H9 (cell line): ENCODE measurements around the gene RANBP9. TPM values are rescaled to one million over a fixed set of nuclear protein-coding genes. Genes with fewer than 3 reads are reported as not detected.
A peak's percentile ranks its signal among the peaks of the same experiment; 100 is the strongest.

ENCODE experiments used
- DNase-seq: peaks from one replicate; pipeline ENCODE4 v3.0.0-alpha.2; 2017
- H2AFZ ChIP-seq: one replicate; pipeline ENCODE4 v1.6.1; 2013; ENCODE audit warnings: mild to moderate bottlenecking, low read length, control low read depth, moderate library complexity
- H2AK5ac ChIP-seq: 2 replicates; pipeline ENCODE4 v1.6.1; 2013; ENCODE audit warnings: low read length, control low read depth, mixed read lengths; ENCODE audit not compliant: insufficient read length
- H2BK120ac ChIP-seq: one replicate; pipeline ENCODE4 v1.6.1; 2013; ENCODE audit warnings: low read depth, mild to moderate bottlenecking, low read length, control low read depth, inconsistent platforms; ENCODE audit not compliant: poor library complexity, severe bottlenecking
- H2BK12ac ChIP-seq: 2 replicates; pipeline ENCODE4 v1.6.1; 2013; ENCODE audit warnings: low read length, control low read depth, mixed read lengths, low read depth; ENCODE audit not compliant: insufficient read length
- H2BK15ac ChIP-seq: 2 replicates; pipeline ENCODE4 v1.6.1; 2013; ENCODE audit warnings: low read depth, low read length, control low read depth
- H2BK20ac ChIP-seq: one replicate; pipeline ENCODE4 v1.6.1; 2013; ENCODE audit warnings: low read depth, mild to moderate bottlenecking, low read length, control low read depth, inconsistent platforms; ENCODE audit not compliant: poor library complexity, severe bottlenecking
- H2BK5ac ChIP-seq: 2 replicates; pipeline ENCODE4 v1.6.1; 2013; ENCODE audit warnings: low read length, control low read depth, mixed read lengths; ENCODE audit not compliant: insufficient read length
- H3K14ac ChIP-seq: 2 replicates; pipeline ENCODE4 v1.6.1; 2013; ENCODE audit warnings: low read length, control low read depth; ENCODE audit not compliant: insufficient read depth
- H3K18ac ChIP-seq: 2 replicates; pipeline ENCODE4 v1.6.1; 2013; ENCODE audit warnings: low read depth, mild to moderate bottlenecking, mixed read lengths, low read length, control low read depth; ENCODE audit not compliant: insufficient read length
- H3K23ac ChIP-seq: 2 replicates; pipeline ENCODE4 v1.6.1; 2013; ENCODE audit warnings: low read length, control low read depth, mixed read lengths, low read depth; ENCODE audit not compliant: insufficient read length
- H3K23me2 ChIP-seq: 2 replicates; pipeline ENCODE4 v1.6.1; 2013; ENCODE audit warnings: low read depth, mild to moderate bottlenecking, mixed read lengths, low read length, control low read depth; ENCODE audit not compliant: insufficient read length, poor library complexity, severe bottlenecking
- H3K27ac ChIP-seq: 2 replicates; pipeline ENCODE4 v1.5.1; 2013; ENCODE audit warnings: low read length, control low read depth, mixed read lengths, low read depth; ENCODE audit not compliant: insufficient read length
- H3K27me3 ChIP-seq: 2 replicates; pipeline ENCODE4 v1.6.1; 2013; ENCODE audit warnings: low read length, control low read depth, inconsistent platforms; ENCODE audit not compliant: insufficient read depth
- H3K4ac ChIP-seq: 2 replicates; pipeline ENCODE4 v1.6.1; 2013; ENCODE audit warnings: low read depth, mild to moderate bottlenecking, control low read depth, inconsistent platforms, low read length, moderate library complexity
- H3K4me1 ChIP-seq: 2 replicates; pipeline ENCODE4 v1.6.1; 2013; ENCODE audit warnings: low read length, control low read depth, inconsistent platforms; ENCODE audit not compliant: insufficient read depth
- H3K4me2 ChIP-seq: 2 replicates; pipeline ENCODE4 v1.6.1; 2013; ENCODE audit warnings: low read length, control low read depth, mixed read lengths; ENCODE audit not compliant: insufficient read length, insufficient read depth
- H3K56ac ChIP-seq: 2 replicates; pipeline ENCODE4 v1.6.1; 2013; ENCODE audit warnings: low read depth, mild to moderate bottlenecking, mixed read lengths, low read length, control low read depth; ENCODE audit not compliant: insufficient read length
- H3K79me1 ChIP-seq: 2 replicates; pipeline ENCODE4 v1.6.1; 2013; ENCODE audit warnings: low read depth, mild to moderate bottlenecking, moderate library complexity, low read length, control low read depth, inconsistent platforms; ENCODE audit not compliant: insufficient read depth, poor library complexity, severe bottlenecking
- H3K79me2 ChIP-seq: 2 replicates; pipeline ENCODE4 v1.6.1; 2013; ENCODE audit warnings: low read length, control low read depth, inconsistent platforms; ENCODE audit not compliant: insufficient read depth
- H3K9ac ChIP-seq: 2 replicates; pipeline ENCODE4 v1.6.1; 2013; ENCODE audit warnings: low read length, control low read depth, mixed read lengths; ENCODE audit not compliant: insufficient read length; ENCODE audit errors: extremely low read depth
- H3K9me3 ChIP-seq: one replicate; pipeline ENCODE4 v1.6.1; 2013; ENCODE audit warnings: low read depth, low read length, inconsistent platforms; ENCODE audit not compliant: control insufficient read depth
- H3T11ph ChIP-seq: one replicate; pipeline ENCODE4 v1.6.1; 2013; ENCODE audit warnings: mild to moderate bottlenecking, low read length, control low read depth, inconsistent platforms
- H4K20me1 ChIP-seq: one replicate; pipeline ENCODE4 v1.6.1; 2013; ENCODE audit not compliant: control insufficient read depth, insufficient read length, insufficient read depth
- H4K5ac ChIP-seq: 2 replicates; pipeline ENCODE4 v1.6.1; 2013; ENCODE audit warnings: low read depth, mild to moderate bottlenecking, mixed read lengths, low read length, control low read depth; ENCODE audit not compliant: insufficient read length
- H4K8ac ChIP-seq: replicated peaks from 2 replicates; pipeline ENCODE4 v1.6.1; 2013; ENCODE audit warnings: low read length, control low read depth, mixed read lengths, low read depth; ENCODE audit not compliant: insufficient read length
- H4K91ac ChIP-seq: 2 replicates; pipeline ENCODE4 v1.6.1; 2013; ENCODE audit warnings: low read depth, mild to moderate bottlenecking, moderate library complexity, mixed read lengths, low read length, control low read depth; ENCODE audit not compliant: insufficient read length
- H3K27ac Mint-ChIP-seq, 3 experiments: 2 replicates in 2 of 3; 3 replicates in 1 of 3; pipeline ENCODE4 v1.8.0; 2020 to 2021; ENCODE audit warnings: mixed read lengths in 3 of 3, mild to moderate bottlenecking in 1 of 3, moderate library complexity in 1 of 3
- H3K27me3 Mint-ChIP-seq: 2 replicates; pipeline ENCODE4 v1.8.0; 2021; ENCODE audit warnings: low read depth, mild to moderate bottlenecking, moderate library complexity, mixed read lengths
- H3K36me3 Mint-ChIP-seq, 3 experiments: 2 replicates in 2 of 3; 3 replicates in 1 of 3; pipeline ENCODE4 v1.8.0; 2020 to 2021; ENCODE audit warnings: low read depth in 3 of 3, mixed read lengths in 3 of 3; ENCODE audit not compliant: insufficient read depth in 1 of 3
- H3K4me1 Mint-ChIP-seq, 2 experiments: 2 replicates each; pipeline ENCODE4 v1.8.0; 2020; ENCODE audit warnings: mixed read lengths in 2 of 2
- H3K4me3 Mint-ChIP-seq, 2 experiments: 2 replicates in 1 of 2; 3 replicates in 1 of 2; pipeline ENCODE4 v1.8.0; 2020 to 2021; ENCODE audit warnings: mild to moderate bottlenecking in 2 of 2, mixed read lengths in 2 of 2, moderate library complexity in 1 of 2
- H3K9me3 Mint-ChIP-seq, 2 experiments: 2 replicates in 1 of 2; 3 replicates in 1 of 2; pipeline ENCODE4 v1.8.0; 2020; ENCODE audit warnings: mild to moderate bottlenecking in 2 of 2, mixed read lengths in 2 of 2, moderate library complexity in 1 of 2
- WGBS: extraction: QIAGEN DNeasy Blood & Tissue Kit; methylation state at CpG from one replicate; pipeline ENCODE4 v1.1.7; 2013; ENCODE audit warnings: missing lambda C conversion rate, low lambda C conversion rate, mixed read lengths; ENCODE audit not compliant: insufficient read length; ENCODE audit errors: extremely low coverage; 5-methylcytosine and 5-hydroxymethylcytosine counted together
- total RNA-seq: library from RNA; stranded (reverse); gene quantifications from 2 replicates; pipeline ENCODE4 v1.2.1, GENCODE V29; 2021
- TF ChIP-seq, protein P1 (sequence below): fragments of 200-600 bp; sonication (generic); conservative IDR thresholded peaks from 3 replicates; pipeline ENCODE4 v1.8.0; 2021; ENCODE audit warnings: antibody characterized with exemption, mild to moderate bottlenecking

The RANBP9 gene
- total RNA-seq, 1 experiment from 2014 or later: 37.2 TPM

DNA sequence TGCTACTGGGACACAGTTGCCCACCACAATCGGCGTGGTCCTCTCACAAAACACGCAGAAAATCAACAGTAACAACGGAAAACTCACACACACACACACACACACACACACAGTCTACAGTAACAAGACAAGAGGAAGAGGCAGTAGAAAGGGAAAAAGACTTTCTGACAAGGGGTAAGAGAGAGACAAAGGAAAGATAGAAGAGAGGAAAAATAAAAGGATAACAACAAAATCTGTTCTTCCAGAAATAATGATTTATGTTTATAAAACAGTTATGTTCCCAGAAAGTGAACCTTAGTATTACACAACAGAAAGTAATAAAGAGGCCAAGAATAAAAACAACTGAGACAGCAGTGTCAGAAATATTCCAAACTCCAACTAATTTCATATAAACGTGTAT is 2.9 kb downstream of the RANBP9 start:
- H2BK20ac ChIP-seq: no peak overlapping the region
- no peak overlapping the region for H2AK5ac ChIP-seq
- TF ChIP-seq, protein P1, sequence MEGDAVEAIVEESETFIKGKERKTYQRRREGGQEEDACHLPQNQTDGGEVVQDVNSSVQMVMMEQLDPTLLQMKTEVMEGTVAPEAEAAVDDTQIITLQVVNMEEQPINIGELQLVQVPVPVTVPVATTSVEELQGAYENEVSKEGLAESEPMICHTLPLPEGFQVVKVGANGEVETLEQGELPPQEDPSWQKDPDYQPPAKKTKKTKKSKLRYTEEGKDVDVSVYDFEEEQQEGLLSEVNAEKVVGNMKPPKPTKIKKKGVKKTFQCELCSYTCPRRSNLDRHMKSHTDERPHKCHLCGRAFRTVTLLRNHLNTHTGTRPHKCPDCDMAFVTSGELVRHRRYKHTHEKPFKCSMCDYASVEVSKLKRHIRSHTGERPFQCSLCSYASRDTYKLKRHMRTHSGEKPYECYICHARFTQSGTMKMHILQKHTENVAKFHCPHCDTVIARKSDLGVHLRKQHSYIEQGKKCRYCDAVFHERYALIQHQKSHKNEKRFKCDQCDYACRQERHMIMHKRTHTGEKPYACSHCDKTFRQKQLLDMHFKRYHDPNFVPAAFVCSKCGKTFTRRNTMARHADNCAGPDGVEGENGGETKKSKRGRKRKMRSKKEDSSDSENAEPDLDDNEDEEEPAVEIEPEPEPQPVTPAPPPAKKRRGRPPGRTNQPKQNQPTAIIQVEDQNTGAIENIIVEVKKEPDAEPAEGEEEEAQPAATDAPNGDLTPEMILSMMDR: no peak
- Mint-ChIP-seq H3K27ac (peak overlapping the region in 1 of 3 experiments; percentile 81; a peak in 2 of 7 replicates), H3K36me3 (peaks cover 2 to 5% (median 2%) of the 10 kb centered on the region in 3 experiments; a peak in 1 of 7 replicates), H3K27me3 (no peaks in the 10 kb centered on the region), H3K4me1 (peaks cover 32 to 33% of the 10 kb centered on the region in 2 experiments), H3K9me3 (no peaks in the 10 kb centered on the region; a peak in 1 of 5 replicates), H3K4me3 (peak overlapping the region; percentile 81 to 95)
- H3T11ph ChIP-seq: no peak overlapping the region
- no CpG with 5 or more reads among the region's 5 CpGs for WGBS
- H3K56ac ChIP-seq: no peak overlapping the region
- H2BK5ac ChIP-seq: no peak overlapping the region
- H4K5ac ChIP-seq: no peak overlapping the region
- H3K14ac ChIP-seq: no peak overlapping the region
- H3K23ac ChIP-seq: no peak overlapping the region
- peaks cover 6% of the 10 kb centered on the region for H3K79me1 ChIP-seq
- no peak overlapping the region for H3K4ac ChIP-seq
- DNase-seq: no peak
- no peak overlapping the region for H2BK15ac ChIP-seq
- no peak overlapping the region for H4K8ac ChIP-seq
- H3K27me3 ChIP-seq: no peaks in the 10 kb centered on the region
- peak overlapping the region; percentile 58 for H3K9ac ChIP-seq
- no peak overlapping the region for H3K27ac ChIP-seq
- no peak overlapping the region for H3K18ac ChIP-seq
- H2AFZ ChIP-seq: no peak overlapping the region
- H2BK120ac ChIP-seq: no peak overlapping the region
- H3K4me2 ChIP-seq: peak overlapping the region; percentile 51
- H3K79me2 ChIP-seq: peaks cover 14% of the 10 kb centered on the region; the same call in 1 of the 2 replicates
- H2BK12ac ChIP-seq: no peak overlapping the region
- peaks cover 2% of the 10 kb centered on the region; the same call in 1 of the 2 replicates for H3K4me1 ChIP-seq
- H4K20me1 ChIP-seq: no peaks in the 10 kb centered on the region
- H3K23me2 ChIP-seq: peaks cover 7% of the 10 kb centered on the region
- H3K9me3 ChIP-seq: no peaks in the 10 kb centered on the region
- no peak overlapping the region for H4K91ac ChIP-seq
